Measurements from ENCODE around the gene ACBD6.

ACBD6 gene

DNA sequence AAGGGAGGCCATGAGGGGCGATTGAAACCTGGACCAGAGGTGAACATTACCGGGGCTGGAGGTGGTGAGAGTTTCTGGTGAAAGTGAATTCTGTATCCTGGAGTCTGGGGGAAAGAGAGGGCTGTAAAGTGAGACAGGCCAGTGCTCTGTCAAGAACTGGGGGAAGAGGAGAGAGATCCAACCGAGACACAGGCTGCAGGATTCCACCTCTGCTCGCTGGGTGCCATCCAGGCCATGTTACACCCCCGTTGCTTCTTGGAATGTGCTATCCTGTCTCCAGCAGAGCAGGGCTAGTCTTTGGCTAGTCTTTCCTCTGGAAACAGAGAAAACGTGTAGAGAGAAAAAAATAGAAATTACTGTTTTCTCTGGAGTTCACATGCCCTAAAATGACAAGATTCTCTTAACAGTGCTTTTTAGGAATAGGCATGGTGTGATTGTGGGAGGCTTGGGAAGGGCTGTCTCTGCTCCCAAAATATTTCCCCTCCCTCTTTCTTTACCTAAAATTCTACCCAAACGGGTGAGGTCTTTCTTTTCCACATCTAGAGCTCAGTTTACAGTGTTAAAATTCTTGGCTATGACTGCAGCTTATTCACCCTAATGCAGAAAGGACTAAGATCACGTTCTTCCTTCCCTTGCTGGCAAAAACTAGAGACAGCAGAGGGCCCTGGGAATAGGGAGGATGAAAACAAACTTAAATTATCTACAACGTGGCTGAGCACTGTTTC lies 39.9 kb upstream of the ACBD6 start:
- TF ChIP-seq, protein P1, sequence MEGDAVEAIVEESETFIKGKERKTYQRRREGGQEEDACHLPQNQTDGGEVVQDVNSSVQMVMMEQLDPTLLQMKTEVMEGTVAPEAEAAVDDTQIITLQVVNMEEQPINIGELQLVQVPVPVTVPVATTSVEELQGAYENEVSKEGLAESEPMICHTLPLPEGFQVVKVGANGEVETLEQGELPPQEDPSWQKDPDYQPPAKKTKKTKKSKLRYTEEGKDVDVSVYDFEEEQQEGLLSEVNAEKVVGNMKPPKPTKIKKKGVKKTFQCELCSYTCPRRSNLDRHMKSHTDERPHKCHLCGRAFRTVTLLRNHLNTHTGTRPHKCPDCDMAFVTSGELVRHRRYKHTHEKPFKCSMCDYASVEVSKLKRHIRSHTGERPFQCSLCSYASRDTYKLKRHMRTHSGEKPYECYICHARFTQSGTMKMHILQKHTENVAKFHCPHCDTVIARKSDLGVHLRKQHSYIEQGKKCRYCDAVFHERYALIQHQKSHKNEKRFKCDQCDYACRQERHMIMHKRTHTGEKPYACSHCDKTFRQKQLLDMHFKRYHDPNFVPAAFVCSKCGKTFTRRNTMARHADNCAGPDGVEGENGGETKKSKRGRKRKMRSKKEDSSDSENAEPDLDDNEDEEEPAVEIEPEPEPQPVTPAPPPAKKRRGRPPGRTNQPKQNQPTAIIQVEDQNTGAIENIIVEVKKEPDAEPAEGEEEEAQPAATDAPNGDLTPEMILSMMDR (IDR thresholded peaks at IDR 0.05): no peak

DNA sequence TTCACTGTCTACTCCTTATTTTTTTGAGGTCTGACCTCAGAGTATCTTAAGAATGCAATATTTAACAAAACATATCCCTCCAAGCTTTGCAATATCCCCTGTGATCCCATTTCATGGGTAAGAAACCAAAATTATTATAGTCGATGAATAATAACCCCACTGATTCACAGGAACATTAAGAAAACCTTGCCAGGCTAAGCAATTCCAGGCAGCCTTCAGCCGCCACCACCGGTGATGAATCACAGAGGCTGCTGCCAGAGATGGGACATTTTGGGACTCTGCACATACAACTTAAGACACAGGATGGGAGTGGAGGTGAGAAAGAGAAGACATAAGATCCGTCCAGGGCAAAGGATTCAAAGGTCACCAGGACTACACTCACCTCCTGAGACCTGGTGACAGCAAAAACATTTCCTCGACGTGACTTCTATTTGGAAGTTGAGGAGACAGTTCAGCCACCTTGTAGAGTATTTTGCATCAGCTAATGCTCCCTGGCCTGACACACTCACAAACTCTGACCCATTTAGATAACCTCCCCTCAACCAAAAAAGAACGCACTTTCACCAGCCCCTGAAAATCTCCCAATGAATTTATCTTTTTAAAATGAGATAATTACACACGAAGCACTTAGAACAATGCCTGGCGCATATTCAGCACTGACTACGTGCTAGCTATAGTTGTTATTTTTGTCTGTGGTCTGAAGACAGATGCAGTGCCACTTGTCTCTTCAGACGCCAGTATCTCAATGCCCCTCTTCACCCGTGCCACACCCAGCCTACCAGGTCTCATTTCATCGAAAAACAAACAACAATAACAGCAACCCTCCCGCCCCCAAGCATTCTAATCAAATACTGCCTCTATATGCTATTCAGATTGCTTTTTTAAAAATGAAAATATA lies 38.6 kb upstream of the ACBD6 start:
- TF ChIP-seq, protein P1 (IDR thresholded peaks at IDR 0.05): no peak

DNA sequence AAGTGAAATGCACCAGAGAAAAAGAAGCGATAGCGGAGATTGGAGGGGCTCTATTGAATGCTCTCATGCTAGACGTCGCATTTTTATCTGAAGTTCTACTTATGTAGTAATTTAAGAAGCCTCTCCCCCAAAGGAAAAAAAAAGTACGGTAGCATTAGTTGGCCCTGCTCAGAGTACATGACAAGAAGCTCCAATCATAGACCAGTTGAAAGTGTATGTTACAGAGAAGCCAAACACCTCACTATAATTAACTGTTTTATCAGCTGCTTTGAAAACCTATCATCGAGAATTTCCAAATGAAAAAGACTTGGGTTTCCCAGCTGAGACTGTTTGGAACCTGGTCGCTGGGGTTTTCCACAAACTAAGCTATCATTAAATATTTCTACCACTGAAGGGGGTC lies 36.8 kb upstream of the ACBD6 start:
- TF ChIP-seq, protein P1 (IDR thresholded peaks at IDR 0.05): no peak

DNA sequence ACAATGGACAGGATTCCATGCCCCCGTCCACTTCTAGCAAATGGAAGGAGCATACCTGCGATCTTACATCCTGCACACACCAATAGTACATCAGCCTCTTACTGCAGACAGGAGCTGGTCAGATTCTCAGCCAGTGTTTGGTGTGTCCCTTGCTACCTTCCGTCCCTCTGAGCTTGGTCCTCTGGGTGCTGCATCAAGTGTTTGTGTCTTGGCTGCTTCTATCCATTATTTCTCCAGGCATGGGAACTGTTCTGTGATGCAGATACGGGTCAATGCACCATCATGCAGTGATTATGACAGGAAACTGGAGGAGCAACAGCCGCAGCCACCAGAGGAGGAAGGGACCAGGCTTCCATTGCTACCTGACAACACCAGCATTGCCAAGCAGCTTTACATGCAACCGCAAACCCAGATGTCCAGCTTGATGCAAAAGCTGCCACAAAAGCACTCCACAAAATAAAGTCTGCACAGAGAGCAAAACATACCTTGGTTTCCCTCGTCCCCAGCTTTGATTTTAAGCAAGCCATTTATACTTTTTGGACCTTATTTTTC lies 34.5 kb upstream of the ACBD6 start:
- TF ChIP-seq, protein P1 (IDR thresholded peaks at IDR 0.05): no peak

DNA sequence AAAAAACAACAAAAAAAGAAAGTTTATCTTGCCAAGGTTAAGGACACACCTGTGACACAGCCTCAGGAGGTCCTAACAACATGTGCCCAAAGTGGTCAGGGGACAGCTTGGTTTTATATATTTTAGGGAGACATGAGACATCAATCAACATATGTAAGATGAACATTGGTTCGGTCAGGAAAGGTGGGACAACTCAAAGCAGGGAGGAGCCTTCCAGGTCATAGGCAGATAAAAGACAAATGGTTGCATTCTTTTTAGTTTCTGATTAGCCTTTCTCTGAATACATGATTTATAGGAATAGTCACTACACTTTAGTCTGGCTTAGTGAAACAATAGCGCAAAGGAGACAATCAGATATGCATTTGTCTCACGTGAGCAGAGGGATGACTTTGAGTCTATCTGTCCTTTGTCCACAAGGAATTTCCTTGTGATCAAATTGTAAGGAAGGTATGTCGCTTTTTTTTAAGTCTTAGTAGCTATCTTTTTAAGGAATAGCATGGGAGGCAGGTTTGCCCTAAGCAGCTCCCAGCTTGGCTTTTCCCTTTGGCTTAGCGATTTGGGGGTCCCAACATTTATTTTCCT lies 33.1 kb upstream of the ACBD6 start:
- TF ChIP-seq, protein P1 (IDR thresholded peaks at IDR 0.05): no peak

DNA sequence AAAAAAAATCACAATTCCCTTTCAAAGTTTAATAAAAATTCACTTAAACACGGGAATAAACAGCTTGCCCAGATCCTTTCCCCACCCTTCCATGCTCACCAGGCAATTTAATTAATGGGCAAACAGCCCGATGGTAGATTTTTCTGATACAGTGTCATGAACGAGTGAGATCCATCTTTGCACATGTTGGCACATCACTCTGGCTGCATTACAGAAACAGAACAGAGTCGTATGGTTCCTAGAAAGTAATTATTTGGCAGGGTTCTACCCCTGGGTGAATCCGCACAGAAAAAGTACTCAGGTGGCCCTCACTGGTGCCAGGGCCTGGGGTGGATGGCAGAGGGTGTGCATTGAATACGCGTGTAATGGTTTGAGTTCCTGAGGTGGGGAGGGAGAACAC lies 31.8 kb upstream of the ACBD6 start:
- TF ChIP-seq, protein P1 (IDR thresholded peaks at IDR 0.05): no peak

DNA sequence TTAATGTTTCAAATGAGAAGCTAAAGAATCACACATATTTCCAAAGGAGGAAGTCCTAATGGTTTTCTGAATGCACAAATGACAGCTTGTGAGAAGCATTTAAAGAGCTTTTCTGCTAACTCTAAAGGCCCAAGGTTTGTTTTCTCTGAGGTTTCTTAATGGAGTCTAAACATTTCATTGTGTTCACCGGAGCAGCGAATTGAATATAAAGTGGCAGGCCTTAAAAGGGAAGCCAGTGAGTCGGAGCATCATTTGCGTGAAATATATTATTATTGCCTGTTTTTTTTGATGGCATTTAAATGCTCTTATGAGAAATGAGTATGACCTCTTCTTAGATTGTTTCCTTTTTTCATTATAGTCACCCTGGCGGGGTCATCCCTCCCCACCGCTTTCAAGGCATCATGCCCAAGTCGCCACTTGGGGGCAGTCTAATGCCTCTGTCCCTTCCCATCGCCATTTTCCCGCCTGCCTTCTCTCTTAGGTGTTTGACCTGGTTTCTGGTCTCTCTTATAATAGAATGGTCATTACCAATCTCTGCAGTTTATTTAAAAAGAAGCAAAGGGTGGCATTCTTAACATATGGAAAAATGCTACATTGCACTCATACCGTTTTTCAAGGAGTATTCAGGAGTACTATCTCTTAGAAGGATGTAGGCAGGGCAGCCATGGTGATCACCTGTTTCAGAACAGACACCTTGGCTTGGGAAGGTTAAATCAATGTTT lies 31.1 kb upstream of the ACBD6 start:
- TF ChIP-seq, protein P1 (IDR thresholded peaks at IDR 0.05): peak; percentile 97
